CD4-positive, alpha-beta T cell treated with Interleukin-17A for 1 hour (primary cell): ENCODE measurements around the gene PPP3CA.
"Not testable (repeated sequence)": the region's sequence is repeated elsewhere in the genome, so short reads cannot be mapped to it uniquely, and the experiment has no call there.

Experiments
- DNase-seq: peaks from one replicate; pipeline ENCODE4 v3.0.0-alpha.2; 2020

Gene PPP3CA

GRCh38 chr4:101201421-101201820 is 145.9 kb downstream of the PPP3CA start:
- no peak for DNase-seq

- DNase-seq = no peak
Measured at GRCh38 chr4:101200561-101200960, 146.8 kb downstream of the PPP3CA start.

- DNase-seq = no peak
Measured at GRCh38 chr4:101199507-101200285, 147.6 kb downstream of the PPP3CA start.

- no peak for DNase-seq
Measured at GRCh38 chr4:101198682-101199339, 148.5 kb downstream of the PPP3CA start.

- DNase-seq = no peak
Measured at GRCh38 chr4:101197350-101197749, 150.0 kb downstream of the PPP3CA start.

- no peak for DNase-seq
Measured at GRCh38 chr4:101192244-101192643, 155.1 kb downstream of the PPP3CA start.

GRCh38 chr4:101191302-101192098 is 155.8 kb downstream of the PPP3CA start:
- DNase-seq = no peak

- DNase-seq = no peak
Measured at GRCh38 chr4:101190751-101191150, 156.6 kb downstream of the PPP3CA start.

- DNase-seq = no peak
Measured at GRCh38 chr4:101188906-101189305, 158.4 kb downstream of the PPP3CA start.

- DNase-seq = peak; percentile 30
Measured at GRCh38 chr4:101187841-101188240, 159.5 kb downstream of the PPP3CA start.

GRCh38 chr4:101186567-101187184 is 160.7 kb downstream of the PPP3CA start:
- DNase-seq = no peak

GRCh38 chr4:101184668-101185067 is 162.7 kb downstream of the PPP3CA start:
- no peak for DNase-seq

GRCh38 chr4:101183666-101184373 is 163.5 kb downstream of the PPP3CA start:
- DNase-seq = no peak

- no peak for DNase-seq
Measured at GRCh38 chr4:101183221-101183620, 164.1 kb downstream of the PPP3CA start.

- DNase-seq = not testable (repeated sequence)
Measured at GRCh38 chr4:101182688-101183087, 164.6 kb downstream of the PPP3CA start.

- no peak for DNase-seq
Measured at GRCh38 chr4:101178731-101179130, 168.6 kb downstream of the PPP3CA start.

GRCh38 chr4:101177154-101177553 is 170.2 kb downstream of the PPP3CA start:
- no peak for DNase-seq

- no peak for DNase-seq
Measured at GRCh38 chr4:101175896-101176676, 171.2 kb downstream of the PPP3CA start.

GRCh38 chr4:101174679-101175345 is 172.5 kb downstream of the PPP3CA start:
- DNase-seq = no peak

- no peak for DNase-seq
Measured at GRCh38 chr4:101172369-101172768, 175.0 kb downstream of the PPP3CA start.

- no peak for DNase-seq
Measured at GRCh38 chr4:101171747-101172146, 175.6 kb downstream of the PPP3CA start.
